NCI-H1930 (cell line): ENCODE results near the gene RPS6KA2.
"Not testable (repeated sequence)": the region's sequence is repeated elsewhere in the genome, so short reads cannot be mapped to it uniquely, and the experiment has no call there.

Experiments used
- DNase-seq, 2 experiments: peaks; one replicate each; lab custom pipeline; 2025; lab: John Stamatoyannopoulos, UW

The RPS6KA2 gene

GRCh38 chr6:166591961-166592520 is 35.0 kb downstream of the RPS6KA2 start:
- DNase-seq = no peak

DNA sequence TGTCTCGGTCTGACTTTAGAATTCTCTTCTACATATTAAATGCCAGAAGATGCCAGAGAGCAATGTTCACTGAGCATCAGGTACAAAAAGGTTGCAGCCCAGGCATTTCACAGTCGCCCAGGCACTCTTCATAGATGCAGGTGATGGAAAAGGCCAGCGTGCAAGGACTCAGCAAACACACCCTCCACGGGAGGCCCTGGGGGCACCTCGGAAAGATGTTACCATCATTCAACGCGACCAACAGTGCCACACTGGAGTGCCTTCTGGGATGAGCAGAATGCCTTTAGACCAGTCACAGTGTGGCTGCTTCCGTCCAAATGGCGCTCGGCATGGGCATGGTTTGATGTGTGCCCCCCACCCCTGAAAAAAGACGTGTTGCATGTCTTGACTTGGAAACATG is 36.0 kb downstream of the RPS6KA2 start:
- DNase-seq = no peak

DNA sequence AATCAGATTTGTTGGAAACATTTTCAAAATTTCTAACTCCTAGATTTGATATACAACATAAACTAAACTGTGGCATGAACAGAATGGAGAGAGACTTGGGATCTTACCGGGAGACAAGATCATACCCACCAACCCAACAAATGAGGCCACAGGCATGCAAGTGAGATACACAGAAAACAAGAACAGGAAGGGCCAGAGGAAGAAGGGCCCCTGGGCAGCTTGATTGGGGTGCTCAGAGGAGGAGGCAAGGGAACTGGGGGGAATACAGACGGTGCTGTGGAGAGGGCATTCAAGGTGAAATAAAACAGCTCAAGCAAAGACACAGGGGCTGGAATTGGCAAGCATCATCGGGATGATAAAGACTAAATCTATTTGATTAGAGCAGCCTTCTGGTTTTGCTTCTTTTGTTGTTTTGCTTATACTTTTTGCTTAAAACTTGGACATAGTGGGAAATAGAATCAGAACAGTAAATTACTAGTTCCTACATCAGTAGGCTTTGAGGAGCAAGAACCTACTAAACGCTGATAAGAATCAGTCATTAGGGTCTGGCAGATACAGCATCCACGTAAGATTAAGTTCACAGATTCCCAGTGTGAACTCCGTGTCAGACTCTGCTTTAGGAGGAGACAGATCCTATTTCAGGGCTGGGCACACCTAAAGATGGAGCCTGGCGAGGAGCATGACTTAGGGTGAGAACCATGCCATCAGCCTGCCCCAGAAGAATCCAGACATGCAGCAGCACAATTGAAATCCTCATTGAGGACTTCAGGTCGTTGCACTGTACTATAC is 37.1 kb downstream of the RPS6KA2 start:
- DNase-seq = no peak

GRCh38 chr6:166589337-166589731 is 37.7 kb downstream of the RPS6KA2 start:
- DNase-seq = no peak

DNA sequence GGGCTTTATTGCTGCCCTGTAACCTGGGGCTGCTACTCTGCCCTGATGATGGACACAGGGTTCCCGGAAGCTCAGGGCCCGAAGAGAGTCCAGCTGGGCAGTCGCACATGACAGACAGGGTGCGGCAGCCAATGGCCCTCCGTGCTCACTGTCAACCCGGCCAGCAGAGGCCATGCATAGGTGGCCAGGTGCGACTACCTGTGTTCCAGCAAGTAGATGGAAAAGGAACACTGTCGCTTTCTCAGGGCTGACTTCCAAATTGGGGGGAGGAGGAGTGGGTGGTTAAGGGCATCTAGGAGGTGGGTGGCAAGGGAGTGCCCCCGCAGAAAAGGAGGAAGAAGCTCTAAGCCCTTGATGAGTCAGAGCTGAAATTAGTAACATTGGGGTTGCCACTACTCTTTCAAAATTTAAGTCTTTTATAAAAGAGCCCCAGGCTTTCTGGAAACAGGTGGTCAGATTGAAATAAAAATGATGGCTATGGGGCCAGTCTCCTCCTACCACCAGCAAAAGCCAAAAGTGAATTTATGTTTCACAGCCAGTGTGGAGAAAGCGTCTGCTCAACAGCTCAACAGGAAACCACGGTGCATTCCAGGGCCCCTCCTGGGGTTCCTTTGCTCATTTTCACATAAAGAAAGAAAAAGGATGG is 38.2 kb downstream of the RPS6KA2 start:
- no peak for DNase-seq

GRCh38 chr6:166587631-166588413 is 39.2 kb downstream of the RPS6KA2 start:
- no peak for DNase-seq

GRCh38 chr6:166586424-166587156 is 40.5 kb downstream of the RPS6KA2 start, which contains the start of gene RAMACL:
RAMACL (minus strand) TSS chr6:166586678; CDS start chr6:166586477, 201 bp downstream.
- DNase-seq = no peak

DNA sequence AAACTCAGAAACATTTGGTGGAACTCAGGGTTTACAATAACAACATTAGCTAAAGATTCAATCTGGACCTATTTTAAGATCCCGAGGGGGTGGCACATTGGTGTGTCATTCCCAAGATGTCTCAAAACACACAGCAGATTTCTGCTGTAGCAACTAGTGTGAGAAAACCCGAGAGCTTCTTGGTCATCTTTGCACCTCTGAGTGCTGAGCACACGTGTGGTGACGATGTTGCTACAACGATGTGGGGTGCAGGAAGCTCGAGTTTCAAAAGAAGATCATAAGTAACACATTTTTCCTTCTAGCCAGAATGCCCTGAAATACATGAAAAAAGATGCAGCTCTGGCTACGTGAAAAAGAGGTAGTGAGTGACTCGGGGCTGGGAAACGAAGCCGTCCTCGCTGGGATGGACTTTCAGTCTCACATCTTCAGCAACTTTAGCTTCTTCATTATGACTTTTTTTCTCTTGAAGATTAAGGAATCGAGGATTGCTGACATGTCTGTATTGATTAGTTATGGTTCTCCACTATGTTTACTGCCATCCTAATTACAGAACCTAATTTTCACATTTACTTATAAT is 42.1 kb downstream of the RPS6KA2 start:
- no peak for DNase-seq

DNA sequence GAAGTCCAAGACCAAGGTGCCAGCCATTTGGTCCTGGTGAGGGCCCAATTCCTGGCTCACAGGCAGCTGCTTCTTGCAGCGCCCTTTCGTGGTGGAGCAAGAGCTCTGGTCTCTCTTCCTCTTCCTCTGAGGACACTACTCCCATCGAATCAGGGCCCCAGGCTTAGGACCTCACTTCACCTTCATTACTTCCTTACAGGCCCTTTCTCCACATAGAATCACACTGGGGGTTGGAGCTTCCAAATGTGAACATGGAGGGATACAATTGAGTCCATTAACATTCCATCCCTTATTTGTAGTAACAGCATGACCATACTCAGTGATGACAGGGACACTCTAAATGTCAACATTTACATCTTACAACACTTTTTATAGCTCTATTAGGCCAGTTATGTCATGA is 42.9 kb downstream of the RPS6KA2 start:
- DNase-seq = no peak

- no peak for DNase-seq
These were observed 43.7 kb downstream of the RPS6KA2 start for GRCh38 chr6:166583230-166583965.

- no peak for DNase-seq
These were observed 44.8 kb downstream of the RPS6KA2 start for GRCh38 chr6:166582258-166582657.

DNA sequence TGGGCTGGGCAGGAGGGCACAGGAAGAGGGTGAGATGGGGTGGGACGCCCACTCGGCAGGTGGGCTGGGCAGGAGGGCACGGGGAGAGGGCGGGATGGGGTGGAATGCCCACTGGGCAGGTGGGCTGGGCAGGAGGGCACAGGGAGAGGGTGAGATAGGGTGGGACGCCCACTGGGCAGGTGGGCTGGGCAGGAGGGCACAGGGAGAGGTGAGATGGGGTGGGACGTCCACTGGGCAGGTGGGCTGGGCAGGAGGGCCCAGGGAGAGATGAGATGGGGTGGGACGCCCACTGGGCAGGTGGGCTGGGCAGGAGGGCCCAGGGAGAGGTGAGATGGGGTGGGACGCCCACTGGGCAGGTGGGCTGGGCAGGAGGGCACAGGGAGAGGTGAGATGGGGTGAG is 45.2 kb downstream of the RPS6KA2 start:
- not testable (repeated sequence) for DNase-seq

GRCh38 chr6:166581091-166581511 is 46.0 kb downstream of the RPS6KA2 start:
- DNase-seq = no peak

DNA sequence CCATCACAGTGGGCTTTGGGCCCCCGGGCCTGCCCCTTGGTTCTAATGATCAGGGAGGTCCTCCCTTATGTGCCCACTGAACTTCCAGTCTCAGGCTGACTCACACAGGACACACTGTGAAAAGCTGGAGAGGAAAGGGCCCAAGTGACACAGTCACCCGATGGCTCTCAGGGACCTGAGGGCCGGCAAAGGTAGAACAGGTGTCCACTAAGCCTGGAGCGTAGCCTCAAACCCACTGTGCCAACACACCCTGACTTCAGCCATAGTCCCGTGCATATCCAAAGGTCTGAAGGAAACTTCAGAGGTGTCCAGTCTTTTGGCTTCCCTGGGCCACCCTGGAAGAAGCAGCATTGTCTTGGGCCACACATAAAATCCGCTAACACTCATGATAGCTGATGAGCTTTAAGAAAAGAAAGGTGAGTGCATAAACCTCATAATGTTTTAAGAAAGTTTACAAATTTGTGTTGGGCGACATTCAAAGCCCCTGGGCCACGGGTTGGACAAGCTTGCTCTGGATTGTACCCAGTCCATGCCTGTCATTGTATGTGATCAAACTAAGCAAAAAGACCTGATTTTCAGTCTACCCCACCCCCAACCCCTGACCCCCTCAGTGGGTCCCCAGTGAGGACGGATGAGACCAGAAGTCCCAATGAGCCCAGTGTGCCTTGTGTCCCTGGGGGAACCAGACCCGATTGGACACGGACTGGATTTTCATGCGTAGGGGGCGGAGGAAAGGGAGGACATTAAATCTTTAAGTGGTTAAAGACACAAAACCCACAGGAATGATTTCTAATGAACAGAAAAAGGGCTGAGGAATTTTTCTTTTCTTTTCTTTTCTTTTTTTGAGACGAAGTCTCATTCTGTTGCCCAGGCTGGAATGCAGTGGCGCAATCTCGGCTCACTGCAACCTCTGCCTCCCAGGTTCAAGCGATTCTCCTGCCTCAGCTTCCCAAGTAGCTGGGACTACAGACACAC is 46.7 kb downstream of the RPS6KA2 start:
- no peak for DNase-seq

DNA sequence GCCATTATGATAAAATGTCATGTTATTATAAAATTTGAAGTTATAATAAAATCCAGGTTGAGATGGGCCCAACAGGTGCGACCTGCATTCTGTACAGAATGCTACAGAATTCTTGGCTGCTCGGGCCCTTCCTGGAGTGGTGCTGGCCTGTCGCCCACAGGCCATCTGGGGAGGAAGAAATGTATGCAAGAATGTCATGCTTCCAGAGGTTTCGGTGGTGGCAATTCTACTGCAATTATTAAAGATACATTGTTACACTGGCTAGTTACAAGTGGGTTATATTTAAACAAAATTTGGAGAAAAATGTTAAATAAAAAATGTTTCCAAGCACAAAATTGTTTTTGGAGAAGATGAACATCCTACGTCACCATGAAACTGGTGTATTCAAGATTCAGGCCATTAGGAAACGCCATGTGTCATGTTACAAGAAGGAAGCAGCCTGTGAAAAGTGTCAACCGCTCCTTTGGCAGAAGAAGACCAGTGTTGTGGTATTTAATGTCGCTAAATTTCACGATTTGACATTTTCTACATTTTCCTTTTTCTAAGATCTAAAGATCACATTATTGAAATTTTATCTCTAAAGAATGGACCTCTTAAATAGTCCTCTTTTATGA is 47.7 kb downstream of the RPS6KA2 start:
- no peak for DNase-seq

DNA sequence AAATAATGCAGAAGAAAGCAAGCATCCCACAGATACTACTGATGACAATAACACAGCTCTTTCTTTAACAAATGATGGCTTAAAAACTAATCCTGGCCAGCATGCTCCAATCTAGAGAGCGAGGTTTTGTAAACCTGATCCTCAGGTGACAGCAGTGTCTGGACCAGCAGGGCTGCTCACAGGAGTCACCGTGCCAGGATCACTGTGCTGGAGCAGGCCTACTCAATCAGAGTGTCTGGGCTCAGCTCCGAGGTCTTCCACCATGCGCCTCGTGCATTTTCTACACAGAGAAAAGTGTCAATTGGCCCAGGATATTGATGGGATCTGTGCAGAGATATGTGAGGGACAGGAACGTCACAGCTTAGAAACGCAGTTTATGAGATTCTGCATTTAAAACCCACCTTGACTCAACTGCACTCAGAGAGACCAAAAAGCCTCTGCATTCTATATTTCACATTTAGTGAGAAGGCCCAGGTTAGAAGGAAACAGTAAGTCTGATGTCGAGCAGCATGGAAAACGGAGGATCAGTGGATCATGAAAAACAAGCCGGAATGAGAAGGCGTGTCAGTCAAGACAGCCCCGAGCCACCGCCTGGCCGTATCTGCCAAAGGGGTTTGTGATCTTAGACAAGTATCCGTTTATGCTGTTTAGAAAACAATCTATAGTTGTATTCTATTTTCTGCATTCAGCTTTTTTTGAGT is 48.4 kb downstream of the RPS6KA2 start:
- no peak for DNase-seq

- DNase-seq = no peak
These were observed 51.8 kb downstream of the RPS6KA2 start for GRCh38 chr6:166575205-166575604.

GRCh38 chr6:166573511-166574216 is 53.4 kb downstream of the RPS6KA2 start:
- DNase-seq = no peak
